ENCODE results near the gene MT2A.

DNA sequence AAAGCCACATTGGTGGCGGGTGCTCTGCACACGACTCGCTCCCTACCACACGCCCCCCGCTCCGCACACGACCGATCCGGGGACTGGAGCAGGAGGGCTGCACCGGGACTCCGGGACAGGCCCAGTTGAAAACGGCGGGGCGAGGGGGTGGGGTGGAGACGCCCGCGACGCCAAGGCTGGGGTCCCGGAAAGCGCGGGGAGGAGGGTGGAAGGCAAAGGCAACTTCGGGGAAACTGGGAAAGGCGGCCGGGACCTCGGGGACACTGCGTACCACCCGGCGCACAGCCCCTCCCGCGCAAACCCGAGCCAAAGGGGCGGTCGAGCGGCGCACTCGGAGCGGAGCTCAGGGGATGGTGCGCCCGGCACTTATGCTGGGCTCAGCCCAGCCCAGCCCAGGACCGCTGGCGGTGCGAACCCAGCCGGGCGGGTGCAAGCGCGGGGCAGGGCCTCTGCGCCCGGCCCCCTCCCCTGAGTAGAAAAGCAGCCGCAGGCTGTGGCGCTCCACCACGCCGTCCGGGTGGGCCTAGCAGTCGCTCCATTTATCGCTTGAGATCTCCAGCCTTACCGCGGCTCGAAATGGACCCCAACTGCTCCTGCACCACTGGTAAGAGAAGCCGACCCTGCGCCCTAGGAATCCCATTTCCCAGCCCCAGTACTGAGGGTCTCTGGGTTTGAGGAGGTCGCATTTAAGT is 23.9 kb downstream of the MT2A start, which contains the start of gene MT1M:
- TF ChIP-seq, protein P1, sequence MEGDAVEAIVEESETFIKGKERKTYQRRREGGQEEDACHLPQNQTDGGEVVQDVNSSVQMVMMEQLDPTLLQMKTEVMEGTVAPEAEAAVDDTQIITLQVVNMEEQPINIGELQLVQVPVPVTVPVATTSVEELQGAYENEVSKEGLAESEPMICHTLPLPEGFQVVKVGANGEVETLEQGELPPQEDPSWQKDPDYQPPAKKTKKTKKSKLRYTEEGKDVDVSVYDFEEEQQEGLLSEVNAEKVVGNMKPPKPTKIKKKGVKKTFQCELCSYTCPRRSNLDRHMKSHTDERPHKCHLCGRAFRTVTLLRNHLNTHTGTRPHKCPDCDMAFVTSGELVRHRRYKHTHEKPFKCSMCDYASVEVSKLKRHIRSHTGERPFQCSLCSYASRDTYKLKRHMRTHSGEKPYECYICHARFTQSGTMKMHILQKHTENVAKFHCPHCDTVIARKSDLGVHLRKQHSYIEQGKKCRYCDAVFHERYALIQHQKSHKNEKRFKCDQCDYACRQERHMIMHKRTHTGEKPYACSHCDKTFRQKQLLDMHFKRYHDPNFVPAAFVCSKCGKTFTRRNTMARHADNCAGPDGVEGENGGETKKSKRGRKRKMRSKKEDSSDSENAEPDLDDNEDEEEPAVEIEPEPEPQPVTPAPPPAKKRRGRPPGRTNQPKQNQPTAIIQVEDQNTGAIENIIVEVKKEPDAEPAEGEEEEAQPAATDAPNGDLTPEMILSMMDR (IDR thresholded peaks at IDR 0.05; ENCODE audit: low read depth, low read length): no peak
- TF ChIP-seq EZH2phosphoT487 (IDR thresholded peaks at IDR 0.05; ENCODE audit: low read depth): no peak
